ENCODE results near the gene FCHO2.
A peak's percentile ranks its signal among the peaks of the same experiment; 100 is the strongest.
"Not testable (repeated sequence)": the region's sequence is repeated elsewhere in the genome, so short reads cannot be mapped to it uniquely, and the experiment has no call there.

The FCHO2 gene

GRCh38 chr5:72955768-72956323, at the start of gene FCHO2:
TSS of gene FCHO2 (plus strand) at chr5:72956041. CDS start at chr5:72956097, 56 bp downstream.
- peak; percentile 92 for DNase-seq

DNA sequence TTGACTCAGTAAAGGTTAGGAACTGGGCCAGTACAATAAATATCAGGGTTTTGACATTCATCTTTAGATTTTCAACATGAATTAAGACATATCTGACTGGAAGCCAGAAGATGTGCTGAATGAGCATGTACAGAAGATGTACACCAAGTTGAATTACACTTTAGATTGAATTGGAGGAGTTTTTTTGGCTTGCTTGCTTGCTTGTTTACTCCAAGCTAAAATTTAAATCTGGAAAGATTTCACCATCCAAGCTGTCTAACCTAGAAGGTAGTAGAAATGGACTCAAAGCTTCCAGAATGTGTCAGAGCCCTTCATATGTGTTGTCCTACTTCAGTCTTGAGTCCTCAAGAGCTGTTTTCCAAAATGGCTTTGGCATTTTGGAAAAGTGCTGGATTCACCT, 49.0 kb upstream of the FCHO2 start:
- no peak for DNase-seq

GRCh38 chr5:72908664-72909063, 47.2 kb upstream of the FCHO2 start:
- no peak for DNase-seq

GRCh38 chr5:72917371-72917776, 38.5 kb upstream of the FCHO2 start:
- DNase-seq = no peak

- DNase-seq = no peak
These were observed 34.9 kb upstream of the FCHO2 start for GRCh38 chr5:72920690-72921502.

DNA sequence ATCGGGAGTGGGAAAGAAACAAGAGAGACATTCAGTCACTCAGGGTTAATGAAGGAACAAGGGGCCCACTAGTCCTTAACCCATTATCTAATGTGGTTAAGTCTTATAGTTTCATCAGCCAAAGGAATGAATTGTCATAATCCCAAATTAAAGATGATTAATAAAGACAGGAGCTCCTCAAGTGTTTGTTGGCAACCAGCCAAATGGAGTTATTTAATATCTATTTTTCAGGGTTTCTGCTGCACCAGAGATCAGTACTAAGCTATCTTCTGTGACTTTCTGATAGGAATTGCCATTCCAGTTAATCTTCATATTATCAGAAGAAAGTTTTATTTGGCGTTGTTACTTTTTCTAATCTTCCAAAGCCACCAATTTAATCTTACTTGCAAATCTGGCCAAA, 34.0 kb upstream of the FCHO2 start:
- no peak for DNase-seq

DNA sequence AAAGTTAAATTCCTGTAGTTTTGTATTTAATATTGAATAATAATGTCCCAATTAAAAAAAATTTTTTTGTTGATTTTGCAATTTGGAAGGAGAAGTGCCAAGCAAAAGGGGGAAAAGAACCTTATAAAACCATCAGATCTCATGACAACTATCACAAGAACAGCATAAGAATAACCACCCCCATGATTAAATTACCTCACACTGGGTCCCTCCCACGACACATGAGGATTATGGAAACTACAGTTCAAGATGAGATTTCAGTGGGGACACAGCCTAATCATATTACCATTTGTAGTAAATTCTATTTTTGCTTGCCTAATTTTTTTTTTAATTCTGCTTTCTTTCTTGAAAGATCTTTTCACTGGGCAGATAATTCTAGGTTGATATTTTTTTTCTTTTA, 33.4 kb upstream of the FCHO2 start:
- DNase-seq = no peak

- DNase-seq = no peak
These were observed 30.4 kb upstream of the FCHO2 start for GRCh38 chr5:72925336-72926010.

DNA sequence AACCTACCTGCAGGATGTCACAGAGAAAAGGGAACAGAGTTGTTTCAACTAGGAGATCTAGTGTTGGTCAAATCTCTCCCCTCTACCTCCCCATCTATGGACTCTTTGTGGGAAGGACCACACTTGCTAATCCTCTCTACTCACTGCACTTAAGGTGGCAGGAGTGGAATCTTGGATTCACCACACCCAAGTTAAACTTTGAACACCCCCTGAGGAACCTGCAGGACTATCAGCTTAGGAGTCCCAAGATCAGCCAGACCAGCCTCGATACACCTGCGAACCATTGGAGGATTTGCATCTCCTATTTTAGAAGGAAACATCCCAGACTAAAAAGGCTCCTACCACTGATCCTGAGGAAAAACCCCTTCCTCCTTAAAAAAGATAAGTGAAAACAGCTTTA, 23.2 kb upstream of the FCHO2 start:
- not testable (repeated sequence) for DNase-seq

DNA sequence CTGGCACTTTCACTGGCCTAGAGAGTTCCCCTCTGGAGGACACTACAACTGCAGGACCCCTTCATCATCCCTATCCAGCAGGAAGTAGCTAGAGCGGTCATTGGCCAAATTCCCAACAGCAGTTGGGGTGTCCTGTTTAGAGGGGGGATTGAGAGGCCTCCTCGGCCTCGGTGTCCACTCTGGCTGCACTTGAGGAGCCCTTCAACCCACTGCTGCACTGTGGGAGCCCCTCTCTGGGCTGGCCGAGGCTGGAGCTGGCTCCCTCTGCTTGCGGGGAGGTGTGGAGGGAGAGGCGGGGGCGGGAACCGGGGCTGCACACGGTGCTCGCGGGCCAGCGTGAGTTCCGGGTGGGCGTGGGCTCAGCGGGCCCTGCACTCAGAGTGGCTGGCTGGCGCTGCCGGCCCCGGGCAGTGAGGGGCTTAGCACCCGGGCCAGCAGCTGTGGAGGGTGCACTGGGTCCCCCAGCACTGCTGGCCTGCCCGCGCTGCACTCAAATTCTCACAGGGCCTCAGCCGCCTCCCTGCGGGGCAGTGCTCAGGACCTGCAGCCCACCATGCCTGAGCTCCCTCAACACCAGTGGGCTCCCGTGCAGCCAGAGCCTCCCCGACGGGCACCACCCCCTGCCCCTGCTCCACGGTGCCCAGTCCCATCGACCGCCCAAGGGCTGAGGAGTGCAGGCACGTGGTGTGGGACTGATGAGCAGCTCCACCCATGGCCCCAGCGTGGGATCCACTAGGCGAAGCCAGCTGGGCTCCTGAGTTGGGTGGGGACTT, 20.7 kb upstream of the FCHO2 start:
- not testable (repeated sequence) for DNase-seq

- no peak for DNase-seq
These were observed 18.9 kb upstream of the FCHO2 start for GRCh38 chr5:72936893-72937292.

- no peak for DNase-seq
These were observed 18.3 kb upstream of the FCHO2 start for GRCh38 chr5:72937517-72938061.

GRCh38 chr5:72938206-72938605, 17.6 kb upstream of the FCHO2 start:
- DNase-seq = no peak

- DNase-seq = no peak
These were observed 15.8 kb upstream of the FCHO2 start for GRCh38 chr5:72940082-72940481.

- DNase-seq = no peak
These were observed 12.5 kb upstream of the FCHO2 start for GRCh38 chr5:72943307-72943706.

DNA sequence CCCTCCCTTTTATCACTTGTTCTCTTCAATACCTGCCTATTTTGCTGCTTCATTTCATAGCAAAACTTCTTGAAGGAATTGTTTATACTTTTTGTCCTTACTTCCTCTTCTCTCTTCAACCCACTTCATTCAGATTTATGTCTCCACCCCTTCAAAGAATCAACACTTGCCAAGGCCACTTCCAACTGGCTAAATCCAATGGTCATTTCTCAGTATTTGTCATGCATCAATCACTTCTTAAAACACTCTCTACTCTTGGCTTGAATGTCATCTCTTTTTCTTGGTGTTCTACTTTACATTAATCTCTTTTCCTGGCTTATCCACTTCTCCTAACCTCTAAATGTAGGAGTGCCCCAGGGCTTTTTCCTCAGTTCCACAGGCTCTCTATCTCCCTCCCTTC, 8.3 kb upstream of the FCHO2 start:
- no peak for DNase-seq

DNA sequence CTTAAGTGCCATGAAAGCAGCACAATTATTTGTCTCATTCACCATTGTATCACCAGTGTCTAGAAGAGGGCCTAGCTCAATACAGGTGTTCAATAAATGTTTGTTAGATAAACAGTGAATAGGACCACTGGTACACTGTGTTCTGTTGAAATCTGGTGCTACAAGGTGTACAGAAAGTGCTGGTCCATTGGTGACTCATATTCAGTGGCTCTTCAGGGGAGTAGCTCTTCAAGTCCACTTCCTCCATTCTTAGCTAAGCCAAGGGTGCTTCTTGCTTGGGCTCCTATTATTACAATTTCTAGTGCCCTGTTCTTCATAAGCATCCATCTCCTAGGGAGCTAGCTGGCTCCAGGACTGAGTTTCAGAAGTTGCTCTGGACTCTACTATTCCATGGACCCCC, 6.4 kb upstream of the FCHO2 start:
- DNase-seq = no peak

- no peak for DNase-seq
These were observed 4.0 kb upstream of the FCHO2 start for GRCh38 chr5:72951671-72952468.

- DNase-seq = no peak
These were observed 1.5 kb upstream of the FCHO2 start for GRCh38 chr5:72954389-72954788.

- DNase-seq = no peak
These were observed 586 bp upstream of the FCHO2 start for GRCh38 chr5:72955143-72955767.

DNA sequence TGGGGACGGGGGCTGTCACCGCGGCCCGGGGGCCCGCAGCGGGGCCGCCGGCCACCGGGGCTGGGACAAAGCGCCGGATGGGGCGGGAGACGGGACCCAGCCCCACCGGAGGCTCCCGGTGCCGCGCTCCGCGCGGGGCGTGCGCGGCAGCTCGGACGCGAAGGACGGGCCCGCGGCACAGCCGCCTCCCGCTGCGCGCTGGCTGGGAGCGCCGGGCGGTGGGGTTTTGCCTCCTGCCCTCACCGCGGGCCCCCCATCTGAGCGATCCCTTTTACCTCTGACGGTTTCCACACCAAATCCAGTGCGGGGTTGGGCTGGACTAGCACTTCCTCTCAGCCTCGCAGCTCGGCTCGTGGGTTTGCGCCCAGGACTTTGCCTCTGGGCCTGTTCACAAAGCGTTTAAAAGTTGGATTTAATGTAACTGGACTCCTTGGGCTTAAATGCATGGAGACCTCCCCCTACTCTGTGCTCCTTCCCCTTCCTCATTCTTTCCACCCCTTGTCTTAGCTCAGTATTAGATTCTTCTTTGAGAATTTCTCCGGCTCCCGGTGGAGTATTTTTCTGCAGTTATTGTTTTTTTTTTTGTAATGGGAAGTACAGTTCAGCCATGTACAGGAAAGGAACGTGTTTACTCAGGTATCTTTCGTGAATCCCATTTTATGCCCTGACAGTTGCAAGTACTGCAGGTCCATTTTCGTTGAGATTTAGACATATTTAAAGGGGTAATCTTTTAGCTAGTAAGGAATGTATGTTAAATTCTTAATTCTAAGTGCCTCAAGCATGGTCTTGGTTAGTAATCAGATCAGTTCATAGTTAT, 691 bp downstream of the FCHO2 start:
- DNase-seq = peak; percentile 52

Measured in GDM1 (cell line).